Skeletal muscle tissue (tissue), 4 donors: Measurements from ENCODE around the gene CACNA1I. TPM values are rescaled to one million over a fixed set of nuclear protein-coding genes. Genes with fewer than 3 reads are reported as not detected.

ENCODE experiments used
- H3K27ac ChIP-seq: one replicate; pipeline ENCODE4 v1.7.0; 2013; ENCODE audit warnings: mild to moderate bottlenecking, low read depth, low read length, inconsistent platforms
- H3K27me3 ChIP-seq, 3 donors: one replicate each; pipeline ENCODE4 v1.7.0; 2013; ENCODE audit warnings: low read length in 3 of 3; ENCODE audit not compliant: control insufficient read depth in 3 of 3, insufficient read depth in 3 of 3
- H3K36me3 ChIP-seq, 3 donors: one replicate each; pipeline ENCODE4 v1.7.0; 2013; ENCODE audit warnings: low read length in 3 of 3; ENCODE audit not compliant: control insufficient read depth in 3 of 3, insufficient read depth in 3 of 3
- H3K4me1 ChIP-seq, 3 donors: one replicate each; pipeline ENCODE4 v1.7.0; 2013; ENCODE audit warnings: low read length in 3 of 3, mild to moderate bottlenecking in 3 of 3; ENCODE audit not compliant: control insufficient read depth in 3 of 3, insufficient read depth in 3 of 3
- H3K4me3 ChIP-seq, 3 donors: one replicate each; pipeline ENCODE4 v1.7.0; 2013; ENCODE audit warnings: low read length in 3 of 3
- H3K9ac ChIP-seq, 3 donors: one replicate each; pipeline ENCODE4 v1.7.0; 2013; ENCODE audit warnings: low read length in 3 of 3, mild to moderate bottlenecking in 3 of 3, moderate library complexity in 2 of 3, low read depth in 1 of 3
- H3K9me3 ChIP-seq, 3 donors: one replicate each; pipeline ENCODE4 v1.7.0; 2013; ENCODE audit warnings: low read length in 3 of 3; ENCODE audit not compliant: control insufficient read depth in 3 of 3
- total RNA-seq: library from RNA; depleted of rRNA; stranded (reverse); fragments of >200 nt; gene quantifications from one replicate; pipeline ENCODE4 v1.2.3, GENCODE V29; 2014
- donor health status: Osteomylitis.

Gene CACNA1I
- total RNA-seq, 1 donor from 2014 or later: not detected

- Histone ChIP-seq H3K9ac (no peak overlapping the region), H3K9me3 (no peaks in the 10 kb centered on the region), H3K4me3 (no peak overlapping the region), H3K27me3 (peaks cover 6 to 35% (median 32%) of the 10 kb centered on the region in 3 donors), H3K36me3 (no peaks in the 10 kb centered on the region), H3K27ac (no peak overlapping the region), H3K4me1 (no peaks in the 10 kb centered on the region)
Observed at GRCh38 chr22:39580006-39580441, 9.5 kb downstream of the CACNA1I start.

- H3K9ac ChIP-seq: no peak overlapping the region
- H3K27ac ChIP-seq: no peak overlapping the region
- no peaks in the 10 kb centered on the region for H3K4me1 ChIP-seq
- H3K27me3 ChIP-seq: peaks cover 6 to 35% (median 32%) of the 10 kb centered on the region in 3 donors
- no peaks in the 10 kb centered on the region for H3K9me3 ChIP-seq
- H3K4me3 ChIP-seq: no peak overlapping the region
- H3K36me3 ChIP-seq: no peaks in the 10 kb centered on the region
Observed at GRCh38 chr22:39580795-39581194, 10.2 kb downstream of the CACNA1I start.

GRCh38 chr22:39581303-39581702 lies 10.8 kb downstream of the CACNA1I start:
- Histone ChIP-seq H3K27ac (no peak overlapping the region), H3K4me1 (no peaks in the 10 kb centered on the region), H3K9ac (no peak overlapping the region), H3K4me3 (no peak overlapping the region), H3K27me3 (peaks cover 6 to 35% (median 31%) of the 10 kb centered on the region in 3 donors), H3K9me3 (no peaks in the 10 kb centered on the region), H3K36me3 (no peaks in the 10 kb centered on the region)

- peaks cover 0 to 3% (median 0%) of the 10 kb centered on the region in 3 donors for H3K4me1 ChIP-seq
- H3K4me3 ChIP-seq: no peak overlapping the region
- no peak overlapping the region for H3K9ac ChIP-seq
- H3K9me3 ChIP-seq: no peaks in the 10 kb centered on the region
- H3K27ac ChIP-seq: no peak overlapping the region
- peaks cover 6 to 28% (median 21%) of the 10 kb centered on the region in 3 donors for H3K27me3 ChIP-seq
- no peaks in the 10 kb centered on the region for H3K36me3 ChIP-seq
Observed at GRCh38 chr22:39583066-39583667, 12.6 kb downstream of the CACNA1I start.

GRCh38 chr22:39589875-39590274 lies 19.3 kb downstream of the CACNA1I start:
- no peak overlapping the region for H3K4me3 ChIP-seq
- H3K9ac ChIP-seq: no peak overlapping the region
- H3K9me3 ChIP-seq: no peaks in the 10 kb centered on the region
- H3K4me1 ChIP-seq: peaks cover 0 to 4% (median 3%) of the 10 kb centered on the region in 3 donors
- no peaks in the 10 kb centered on the region for H3K36me3 ChIP-seq
- no peak overlapping the region for H3K27ac ChIP-seq
- H3K27me3 ChIP-seq: peaks cover 22 to 33% (median 30%) of the 10 kb centered on the region in 3 donors

- no peak overlapping the region for H3K27ac ChIP-seq
- H3K36me3 ChIP-seq: no peaks in the 10 kb centered on the region
- peaks cover 0 to 4% (median 2%) of the 10 kb centered on the region in 3 donors for H3K4me1 ChIP-seq
- no peak overlapping the region for H3K9ac ChIP-seq
- H3K9me3 ChIP-seq: no peaks in the 10 kb centered on the region
- H3K27me3 ChIP-seq: peaks cover 31 to 40% (median 38%) of the 10 kb centered on the region in 3 donors
- H3K4me3 ChIP-seq: no peak overlapping the region
Observed at GRCh38 chr22:39592081-39593065, 21.8 kb downstream of the CACNA1I start.

- Histone ChIP-seq H3K4me3 (no peak overlapping the region), H3K27me3 (peaks cover 34 to 48% (median 44%) of the 10 kb centered on the region in 3 donors), H3K4me1 (peaks cover 0 to 4% (median 0%) of the 10 kb centered on the region in 3 donors), H3K27ac (no peak overlapping the region), H3K9ac (no peak overlapping the region), H3K36me3 (no peaks in the 10 kb centered on the region), H3K9me3 (no peaks in the 10 kb centered on the region)
Observed at GRCh38 chr22:39593066-39593930, 22.7 kb downstream of the CACNA1I start.

- Histone ChIP-seq H3K36me3 (no peaks in the 10 kb centered on the region), H3K27me3 (peaks cover 39 to 53% (median 44%) of the 10 kb centered on the region in 3 donors), H3K4me1 (peaks cover 0 to 4% (median 0%) of the 10 kb centered on the region in 3 donors), H3K4me3 (no peak overlapping the region), H3K9ac (no peak overlapping the region), H3K9me3 (no peaks in the 10 kb centered on the region), H3K27ac (no peak overlapping the region)
Observed at GRCh38 chr22:39593931-39594285, 23.4 kb downstream of the CACNA1I start.

GRCh38 chr22:39594411-39594810 lies 23.9 kb downstream of the CACNA1I start:
- Histone ChIP-seq H3K4me3 (no peak overlapping the region), H3K9me3 (no peaks in the 10 kb centered on the region), H3K4me1 (peaks cover 0 to 4% (median 0%) of the 10 kb centered on the region in 3 donors), H3K9ac (no peak overlapping the region), H3K27me3 (peaks cover 39 to 50% (median 44%) of the 10 kb centered on the region in 3 donors), H3K36me3 (no peaks in the 10 kb centered on the region), H3K27ac (no peak overlapping the region)
